ENCODE data around the gene RDX. TPM values are rescaled to one million over a fixed set of nuclear protein-coding genes. Genes with fewer than 3 reads are reported as not detected.

RDX gene
- total RNA-seq, 1 donor from 2014 or later = 27.9 TPM

DNA sequence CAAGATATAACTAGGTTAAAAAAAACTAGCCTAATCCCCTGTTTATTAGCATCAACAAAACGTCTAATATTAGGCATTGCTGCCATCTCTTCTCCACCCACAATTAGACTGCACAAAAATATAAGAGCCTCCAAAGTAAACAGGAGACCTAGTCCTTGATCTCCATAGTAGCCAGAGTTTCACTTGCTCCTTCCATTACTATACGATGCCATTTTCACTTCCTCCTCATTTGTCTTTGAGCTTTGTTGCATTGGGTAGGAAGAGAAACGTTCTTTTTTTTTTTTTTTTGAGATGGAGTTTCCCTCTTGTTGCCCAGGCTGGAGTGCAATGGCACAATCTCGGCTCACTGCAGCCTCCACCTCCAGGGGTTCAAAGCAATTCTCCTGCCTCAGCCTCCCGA is 42.3 kb upstream of the RDX start:
- H3K27ac Mint-ChIP-seq = no peak overlapping the region
- no peak for DNase-seq
- peak; percentile 73 for ATAC-seq (ENCODE audit: low read depth)
- peaks cover 15% of the 10 kb centered on the region for H3K4me1 Mint-ChIP-seq
- H3K4me3 Mint-ChIP-seq = peak overlapping the region; percentile 20
- intact Hi-C loops (cut with micrococcal nuclease) = loop anchor here (1.0 kb wide), 1 partner anchor 10 kb away; no protein-coding TSS in a partner anchor
- H3K9me3 Mint-ChIP-seq = no peaks in the 10 kb centered on the region
- POLR2A ChIA-PET = interaction anchor here (0.6 to 1.0 kb wide), 4 partner anchors 11 to 91 kb away, joined by 3 to 4 read pairs (median 3); partner anchors contain the start of gene FDX1
- no peaks in the 10 kb centered on the region for H3K36me3 Mint-ChIP-seq (ENCODE audit: low read depth)
- CTCF ChIA-PET = no interaction called here
- TF ChIP-seq CTCF (IDR thresholded peaks at IDR 0.05) = no peak
- no peaks in the 10 kb centered on the region for H3K27me3 Mint-ChIP-seq

- H3K4me1 Mint-ChIP-seq = peaks cover 15% of the 10 kb centered on the region
- no peak for DNase-seq
- H3K27ac Mint-ChIP-seq = peak overlapping the region; percentile 35
- ChIA-PET CTCF (no interaction called here), POLR2A (no interaction called here)
- TF ChIP-seq CTCF (IDR thresholded peaks at IDR 0.05) = no peak
- no peaks in the 10 kb centered on the region for H3K36me3 Mint-ChIP-seq (ENCODE audit: low read depth)
- intact Hi-C loops (cut with micrococcal nuclease) = loop anchor here (1.0 kb wide), 1 partner anchor 9 kb away; no protein-coding TSS in a partner anchor
- H3K27me3 Mint-ChIP-seq = no peaks in the 10 kb centered on the region
- peak; percentile 54 for ATAC-seq (ENCODE audit: low read depth)
- no peaks in the 10 kb centered on the region for H3K9me3 Mint-ChIP-seq
- no peak overlapping the region for H3K4me3 Mint-ChIP-seq
These were observed 41.3 kb upstream of the RDX start for GRCh38 chr11:110337570-110338193.

DNA sequence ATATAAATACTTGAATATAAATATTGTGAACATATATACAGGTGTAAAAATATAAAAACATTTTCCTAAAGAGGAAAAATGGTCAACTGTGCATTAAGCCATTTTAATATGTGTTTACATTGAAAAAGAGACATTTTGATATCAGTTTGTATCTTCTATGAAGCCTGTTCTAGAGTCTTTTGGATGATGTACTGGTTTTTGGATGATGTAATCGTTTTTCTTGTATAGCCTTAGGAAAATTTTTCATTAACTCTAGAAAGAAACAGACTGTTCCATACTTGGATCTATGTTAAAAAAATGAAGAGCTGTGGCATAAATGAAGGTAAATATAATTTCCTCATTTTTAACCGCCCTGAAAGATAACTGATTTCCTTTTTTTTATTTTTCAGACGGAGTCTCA is 39.6 kb upstream of the RDX start:
- peaks cover 15% of the 10 kb centered on the region for H3K4me1 Mint-ChIP-seq
- CTCF ChIA-PET = no interaction called here
- no peaks in the 10 kb centered on the region for H3K27me3 Mint-ChIP-seq
- TF ChIP-seq CTCF (IDR thresholded peaks at IDR 0.05) = no peak
- POLR2A ChIA-PET = no interaction called here
- ATAC-seq (ENCODE audit: low read depth) = no peak
- H3K36me3 Mint-ChIP-seq (ENCODE audit: low read depth) = no peaks in the 10 kb centered on the region
- H3K9me3 Mint-ChIP-seq = no peaks in the 10 kb centered on the region
- no peak overlapping the region for H3K4me3 Mint-ChIP-seq
- no peak for DNase-seq
- H3K27ac Mint-ChIP-seq = no peak overlapping the region
- intact Hi-C loops (cut with micrococcal nuclease) = no loop called here

DNA sequence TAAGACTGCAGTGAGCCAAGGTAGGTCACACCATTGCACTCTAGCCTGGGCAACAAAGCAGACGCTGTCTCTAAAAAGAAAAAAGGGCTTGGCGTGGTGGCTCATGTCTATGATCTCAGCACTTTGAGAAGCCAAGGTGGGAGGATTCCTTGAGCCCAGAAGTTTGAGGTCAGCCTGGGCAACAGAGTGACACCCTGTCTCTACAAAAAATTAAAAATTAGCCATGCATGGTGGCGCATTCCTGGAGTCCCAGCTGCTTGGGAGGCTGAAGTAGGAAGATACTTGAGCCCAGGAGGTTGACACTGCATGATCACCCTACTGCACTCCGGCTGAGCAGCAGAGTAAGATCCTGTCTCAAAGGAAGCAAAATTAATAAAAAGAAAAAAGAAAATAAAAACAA is 38.9 kb upstream of the RDX start:
- TF ChIP-seq CTCF (IDR thresholded peaks at IDR 0.05) = no peak
- Mint-ChIP-seq H3K27me3 (no peaks in the 10 kb centered on the region), H3K9me3 (no peaks in the 10 kb centered on the region), H3K4me1 (peaks cover 15% of the 10 kb centered on the region), H3K36me3 (ENCODE audit: low read depth) (no peaks in the 10 kb centered on the region), H3K4me3 (no peak overlapping the region), H3K27ac (no peak overlapping the region)
- ATAC-seq (ENCODE audit: low read depth) = no peak
- POLR2A ChIA-PET = no interaction called here
- intact Hi-C loops (cut with micrococcal nuclease) = no loop called here
- CTCF ChIA-PET = no interaction called here
- DNase-seq = no peak

DNA sequence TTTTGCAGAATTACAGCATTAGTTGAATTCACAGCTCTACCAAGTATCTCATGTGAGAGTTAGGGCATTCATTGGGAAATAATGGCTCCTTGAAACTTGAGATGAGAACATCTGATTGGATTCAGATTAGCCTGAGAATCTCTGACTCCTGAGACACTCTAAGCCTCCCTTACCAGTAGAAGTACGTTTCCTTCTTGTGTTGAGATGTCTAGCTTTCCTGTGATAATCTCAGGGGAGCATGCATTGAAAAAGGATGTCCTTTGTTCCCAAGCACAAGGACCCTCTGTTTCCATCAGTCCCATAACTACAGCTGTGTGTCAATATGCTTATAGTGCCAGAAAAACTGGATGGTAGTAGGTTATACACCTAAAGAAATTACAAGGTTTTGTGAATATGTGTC is 35.2 kb upstream of the RDX start:
- CTCF ChIA-PET = no interaction called here
- no peak overlapping the region for H3K4me3 Mint-ChIP-seq
- POLR2A ChIA-PET = no interaction called here
- H3K27ac Mint-ChIP-seq = no peak overlapping the region
- no peaks in the 10 kb centered on the region for H3K27me3 Mint-ChIP-seq
- H3K36me3 Mint-ChIP-seq (ENCODE audit: low read depth) = no peaks in the 10 kb centered on the region
- intact Hi-C loops (cut with micrococcal nuclease) = no loop called here
- DNase-seq (no peak), ATAC-seq (ENCODE audit: low read depth) (no peak)
- no peak for TF ChIP-seq CTCF (IDR thresholded peaks at IDR 0.05)
- H3K9me3 Mint-ChIP-seq = peaks cover 5% of the 10 kb centered on the region
- peaks cover 20% of the 10 kb centered on the region for H3K4me1 Mint-ChIP-seq

All from activated B cell treated with CpG ODN at 0.5 μM for 24 hours (primary cell).